Suprapubic skin (tissue), 3 donors: Measurements from ENCODE around the gene DSC2.

ENCODE experiments used
- CTCF ChIP-seq, 2 donors: fragments of 200-600 bp in 1 of 2; fragments of 450-650 bp in 1 of 2; sonication (generic) in 1 of 2; IDR thresholded peaks; one replicate each; pipeline ENCODE4 v1.5.1; 2016 to 2019; ENCODE audit warnings: antibody characterized with exemption in 2 of 2, mild to moderate bottlenecking in 1 of 2, moderate library complexity in 1 of 2
- POLR2AphosphoS5 ChIP-seq, 3 donors: sonication (generic); formaldehyde crosslinking; IDR thresholded peaks; one replicate each; pipeline ENCODE4 v1.6.1; 2017; ENCODE audit warnings: antibody characterized with exemption in 3 of 3

GRCh38 chr18:31010601-31011000 is 91.6 kb downstream of the DSC2 start:
- TF ChIP-seq CTCF (IDR thresholded peaks at IDR 0.05) (no peak), POLR2AphosphoS5 (IDR thresholded peaks at IDR 0.05) (no peak)
